GM23248 (cell line): ENCODE data around the gene GALNT2. TPM values are rescaled to one million over a fixed set of nuclear protein-coding genes. Genes with fewer than 3 reads are reported as not detected.

ENCODE experiments used
- DNase-seq: peaks from one replicate; pipeline ENCODE4 v3.0.0-alpha.2; 2015
- H2AFZ ChIP-seq: fragments of 200-600 bp; sonication (generic); 2 replicates; pipeline ENCODE4 v1.6.1; 2016; ENCODE audit warnings: antibody characterized with exemption
- H3F3A ChIP-seq: fragments of 200-600 bp; sonication (generic); 2 replicates; pipeline ENCODE4 v1.6.1; 2016; ENCODE audit warnings: mild to moderate bottlenecking, antibody characterized with exemption, mixed run types; ENCODE audit not compliant: insufficient read depth
- H3K27ac ChIP-seq: fragments of 200-600 bp; sonication (generic); 2 replicates; pipeline ENCODE4 v1.5.1; 2016; ENCODE audit warnings: mild to moderate bottlenecking
- H3K27me3 ChIP-seq: fragments of 200-600 bp; sonication (generic); replicated peaks from 2 replicates; pipeline ENCODE4 v1.6.1; 2016; ENCODE audit warnings: mild to moderate bottlenecking; ENCODE audit not compliant: insufficient read depth
- H3K36me3 ChIP-seq: fragments of 200-600 bp; sonication (generic); 2 replicates; pipeline ENCODE4 v1.6.1; 2016; ENCODE audit warnings: low read depth, mild to moderate bottlenecking
- H3K4me1 ChIP-seq: fragments of 200-600 bp; sonication (generic); 2 replicates; pipeline ENCODE4 v1.6.1; 2016; ENCODE audit warnings: mild to moderate bottlenecking; ENCODE audit not compliant: insufficient read depth
- H3K4me2 ChIP-seq: fragments of 200-600 bp; sonication (generic); one replicate; pipeline ENCODE4 v1.6.1; 2016; ENCODE audit warnings: mild to moderate bottlenecking; ENCODE audit not compliant: unreplicated experiment
- H3K4me3 ChIP-seq: fragments of 200-600 bp; sonication (generic); 2 replicates; pipeline ENCODE4 v1.5.1; 2016; ENCODE audit warnings: mild to moderate bottlenecking
- H3K79me2 ChIP-seq: fragments of 200-600 bp; sonication (generic); 2 replicates; pipeline ENCODE4 v1.6.1; 2016; ENCODE audit warnings: mild to moderate bottlenecking; ENCODE audit not compliant: insufficient read depth
- H3K9ac ChIP-seq: fragments of 200-600 bp; sonication (generic); 2 replicates; pipeline ENCODE4 v1.6.1; 2016; ENCODE audit warnings: mild to moderate bottlenecking
- H3K9me2 ChIP-seq: fragments of 200-600 bp; sonication (generic); 2 replicates; pipeline ENCODE4 v1.6.1; 2016; ENCODE audit warnings: mixed run types, mild to moderate bottlenecking, moderate library complexity; ENCODE audit not compliant: insufficient read depth
- H3K9me3 ChIP-seq: fragments of 200-600 bp; sonication (generic); one replicate; pipeline ENCODE4 v1.6.1; 2017; ENCODE audit warnings: low read depth
- H4K20me1 ChIP-seq: fragments of 200-600 bp; sonication (generic); 2 replicates; pipeline ENCODE4 v1.6.0; 2016; ENCODE audit not compliant: insufficient read depth
- EZH2 ChIP-seq: fragments of 200-600 bp; sonication (generic); IDR thresholded peaks from 2 replicates; pipeline ENCODE4 v1.6.1; 2018; ENCODE audit warnings: antibody characterized with exemption, mild to moderate bottlenecking; ENCODE audit not compliant: insufficient read depth, poor library complexity, severe bottlenecking
- EZH2phosphoT487 ChIP-seq: fragments of 200-600 bp; sonication (generic); IDR thresholded peaks from 2 replicates; pipeline ENCODE4 v1.6.1; 2018; ENCODE audit warnings: antibody characterized with exemption, moderate library complexity, mild to moderate bottlenecking, low read depth; ENCODE audit not compliant: insufficient read depth
- WGBS, 2 experiments: methylation state at CpG; one replicate each; pipeline ENCODE4 v1.1.6; 2015 to 2017; ENCODE audit warnings: low lambda C conversion rate in 2 of 2, low coverage in 1 of 2; ENCODE audit errors: missing lambda C conversion rate in 2 of 2; 5-methylcytosine and 5-hydroxymethylcytosine counted together
- in situ Hi-C: fragments of 300-500 bp; cut with MboI; formaldehyde crosslinking; loops from 2 replicates; pipeline ENCODE4 v1.15.0; 2020
- polyA plus RNA-seq: library from polyadenylated mRNA; unstranded; fragments of >200 nt; fragmentation: Nextera tagmentation; extraction: Ambion mirVana; gene quantifications from 2 replicates; pipeline ENCODE4 v1.2.1, GENCODE V29; 2016
- total RNA-seq: library from RNA; depleted of rRNA; stranded (reverse); fragments of >200 nt; shearing (Covaris generic); gene quantifications from 2 replicates; pipeline ENCODE4 v1.2.3, GENCODE V29; 2014

Gene GALNT2
- total and polyA plus RNA-seq, 2 experiments from 2014 or later: 111 to 124 TPM

GRCh38 chr1:230108580-230108979 lies 41.5 kb downstream of the GALNT2 start:
- Histone ChIP-seq H3K4me2 (no peak overlapping the region), H3K4me3 (no peak overlapping the region), H3K27ac (no peak overlapping the region), H3K36me3 (no peaks in the 10 kb centered on the region), H3K9me2 (no peaks in the 10 kb centered on the region), H2AFZ (no peak overlapping the region), H3K9me3 (no peaks in the 10 kb centered on the region), H4K20me1 (peaks cover 2% of the 10 kb centered on the region; the same call in 1 of the 2 replicates), H3F3A (peaks cover 25% of the 10 kb centered on the region), H3K9ac (no peak overlapping the region), H3K27me3 (no peaks in the 10 kb centered on the region), H3K79me2 (peaks cover 83% of the 10 kb centered on the region), H3K4me1 (peaks cover 52% of the 10 kb centered on the region)
- no peak for DNase-seq
- WGBS, 2 experiments: 97 to 99% methylated on average over 12 of the region's 12 CpGs
- no peak for TF ChIP-seq EZH2phosphoT487
- TF ChIP-seq EZH2: no peak
- in situ Hi-C loops: no loop called here

GRCh38 chr1:230109066-230109465 lies 42.0 kb downstream of the GALNT2 start:
- Histone ChIP-seq H3K9me2 (no peaks in the 10 kb centered on the region), H3F3A (peaks cover 20% of the 10 kb centered on the region), H3K27ac (no peak overlapping the region), H3K4me2 (no peak overlapping the region), H3K27me3 (no peaks in the 10 kb centered on the region), H3K9ac (no peak overlapping the region), H3K79me2 (peaks cover 80% of the 10 kb centered on the region), H3K4me1 (peaks cover 50% of the 10 kb centered on the region), H4K20me1 (peaks cover 2% of the 10 kb centered on the region; the same call in 1 of the 2 replicates), H3K36me3 (no peaks in the 10 kb centered on the region), H3K4me3 (no peak overlapping the region), H3K9me3 (no peaks in the 10 kb centered on the region), H2AFZ (no peak overlapping the region)
- TF ChIP-seq EZH2 (no peak), EZH2phosphoT487 (no peak)
- 96 to 97% methylated on average over 11 of the region's 11 CpGs for WGBS, 2 experiments
- in situ Hi-C loops: no loop called here
- no peak for DNase-seq

- 78 to 83% methylated on average over 11 of the region's 11 CpGs for WGBS, 2 experiments
- no peak for DNase-seq
- peaks cover 88% of the 10 kb centered on the region for H3K79me2 ChIP-seq
These were observed 43.0 kb downstream of the GALNT2 start for GRCh38 chr1:230109895-230110667.

GRCh38 chr1:230110971-230111370 lies 43.9 kb downstream of the GALNT2 start:
- no peak for DNase-seq
- Histone ChIP-seq H3K9ac (no peak overlapping the region), H3K4me3 (no peak overlapping the region), H3K9me3 (no peaks in the 10 kb centered on the region), H3K27me3 (no peaks in the 10 kb centered on the region), H3K36me3 (no peaks in the 10 kb centered on the region), H3K4me2 (no peak overlapping the region), H3K4me1 (peaks cover 39% of the 10 kb centered on the region), H4K20me1 (peaks cover 2% of the 10 kb centered on the region; the same call in 1 of the 2 replicates), H2AFZ (no peak overlapping the region), H3K79me2 (peaks cover 97% of the 10 kb centered on the region), H3K9me2 (no peaks in the 10 kb centered on the region), H3K27ac (no peak overlapping the region), H3F3A (peaks cover 19% of the 10 kb centered on the region)
- in situ Hi-C loops: no loop called here
- WGBS, 2 experiments: 93 to 99% methylated on average over 8 of the region's 8 CpGs
- TF ChIP-seq EZH2phosphoT487: no peak
- TF ChIP-seq EZH2: no peak

More at GRCh38 chr1:230109895-230110667, 43.0 kb downstream of the GALNT2 start:
- Histone ChIP-seq H3K9me3 (no peaks in the 10 kb centered on the region), H3K4me3 (no peak overlapping the region), H3K9ac (no peak overlapping the region), H3F3A (peaks cover 22% of the 10 kb centered on the region), H3K4me2 (no peak overlapping the region), H3K36me3 (no peaks in the 10 kb centered on the region), H2AFZ (no peak overlapping the region), H3K4me1 (peaks cover 48% of the 10 kb centered on the region), H3K27me3 (no peaks in the 10 kb centered on the region), H3K9me2 (no peaks in the 10 kb centered on the region), H3K27ac (no peak overlapping the region), H4K20me1 (peaks cover 2% of the 10 kb centered on the region; the same call in 1 of the 2 replicates)
- in situ Hi-C loops: no loop called here
- TF ChIP-seq EZH2 (no peak), EZH2phosphoT487 (no peak)
